Caco-2 (cell line): ENCODE measurements around the gene TMEM236. TPM values are rescaled to one million over a fixed set of nuclear protein-coding genes. Genes with fewer than 3 reads are reported as not detected.

ENCODE experiments used
- BruUV-seq: library from RNA; stranded (reverse); fragments of 400-500 nt; replicated peaks from 2 replicates; lab custom pipeline; 2021; lab: Mats Ljungman, UMichigan
- CTCF ChIA-PET: fragments of 300-600 bp; sonication (Branson Sonifier 250); formaldehyde crosslinking; loops from one replicate; lab custom pipeline; 2022; ENCODE audit warnings: antibody characterized with exemption; lab: Charles Lee
- POLR2A ChIA-PET: fragments of 300-600 bp; sonication (Branson Sonifier 250); formaldehyde crosslinking; loops from one replicate; lab custom pipeline; 2022; ENCODE audit warnings: antibody characterized with exemption; lab: Charles Lee
- DNase-seq, 2 experiments: peaks; one replicate each; pipeline versions ENCODE4 v3.0.0 to v3.0.0-alpha.2; 2020 to 2022
- H3K27me3 ChIP-seq: replicated peaks from 2 replicates; pipeline ENCODE4 v1.6.0; 2011; ENCODE audit warnings: low read length; ENCODE audit not compliant: control insufficient read depth, insufficient read depth
- H3K36me3 ChIP-seq: 2 replicates; pipeline ENCODE4 v1.5.1; 2011; ENCODE audit warnings: low read length; ENCODE audit not compliant: control insufficient read depth, insufficient read depth
- H3K4me1 ChIP-seq: fragments of 250-450 bp; sonication (Bioruptor Pico); 2 replicates; pipeline ENCODE4 v1.5.1; 2020; ENCODE audit warnings: mild to moderate bottlenecking
- H3K4me3 ChIP-seq: 2 replicates; pipeline ENCODE4 v1.5.1; 2011; ENCODE audit warnings: low read depth, mild to moderate bottlenecking, control low read depth, low read length
- H3K9me3 ChIP-seq: fragments of 250-450 bp; sonication (Bioruptor Pico); 2 replicates; pipeline ENCODE4 v1.5.1; 2020; ENCODE audit warnings: mild to moderate bottlenecking, moderate library complexity
- H3K27ac Mint-ChIP-seq: one replicate; pipeline ENCODE4 v1.8.0; 2022; ENCODE audit warnings: mixed read lengths; ENCODE audit not compliant: unreplicated experiment
- H3K27me3 Mint-ChIP-seq: one replicate; pipeline ENCODE4 v1.8.0; 2022; ENCODE audit warnings: mixed read lengths; ENCODE audit not compliant: insufficient read depth, unreplicated experiment
- H3K36me3 Mint-ChIP-seq: one replicate; pipeline ENCODE4 v1.8.0; 2022; ENCODE audit warnings: mild to moderate bottlenecking, mixed read lengths; ENCODE audit not compliant: insufficient read depth, unreplicated experiment
- H3K4me1 Mint-ChIP-seq: one replicate; pipeline ENCODE4 v1.8.0; 2022; ENCODE audit warnings: low read depth, mixed read lengths; ENCODE audit not compliant: unreplicated experiment
- H3K4me3 Mint-ChIP-seq: one replicate; pipeline ENCODE4 v1.8.0; 2022; ENCODE audit warnings: mild to moderate bottlenecking, moderate library complexity, mixed read lengths; ENCODE audit not compliant: unreplicated experiment
- H3K9me3 Mint-ChIP-seq: one replicate; pipeline ENCODE4 v1.8.0; 2022; ENCODE audit warnings: mixed read lengths; ENCODE audit not compliant: unreplicated experiment
- CTCF ChIP-seq, 2 experiments: fragments of 200-600 bp in 1 of 2; IDR thresholded peaks; 1 replicate in 1 of 2; 2 replicates in 1 of 2; pipeline versions ENCODE4 v1.5.1 to v1.8.0; 2011 to 2022; ENCODE audit warnings: antibody characterized with exemption in 1 of 2, control low read depth in 1 of 2, inconsistent platforms in 1 of 2, low read depth in 1 of 2, low read length in 1 of 2, mild to moderate bottlenecking in 1 of 2, moderate library complexity in 1 of 2; ENCODE audit not compliant: insufficient read depth in 1 of 2, severe bottlenecking in 1 of 2, unreplicated experiment in 1 of 2
- intact Hi-C: fragments of 100-400 bp; cut with micrococcal nuclease; formaldehyde crosslinking; loops from one replicate; pipeline ENCODE4 v1.10.0; 2022; ENCODE audit not compliant: unreplicated experiment
- total RNA-seq: library from RNA; stranded (reverse); gene quantifications from 2 replicates; pipeline ENCODE4 v1.2.3, GENCODE V29; 2022

Gene TMEM236
- total RNA-seq, 1 experiment from 2014 or later: 0.64 TPM

GRCh38 chr10:17764142-17764541, 12.1 kb downstream of the TMEM236 start:
- H3K36me3 ChIP-seq: no peaks in the 10 kb centered on the region
- peaks cover 12% of the 10 kb centered on the region for H3K4me1 Mint-ChIP-seq
- no peak overlapping the region for H3K27ac Mint-ChIP-seq
- no peak for TF ChIP-seq CTCF (IDR thresholded peaks at IDR 0.05; ENCODE audit: insufficient read depth in 1 of 2, low read depth in 1 of 2, low read length in 1 of 2, severe bottlenecking in 1 of 2, unreplicated experiment in 1 of 2)
- ChIA-PET POLR2A (no interaction called here), CTCF (no interaction called here)
- no peaks in the 10 kb centered on the region for H3K27me3 Mint-ChIP-seq
- H3K4me3 ChIP-seq: no peak overlapping the region
- no TSS peak for BruUV-seq
- no peaks in the 10 kb centered on the region for H3K27me3 ChIP-seq
- no peaks in the 10 kb centered on the region for H3K36me3 Mint-ChIP-seq
- H3K4me3 Mint-ChIP-seq: no peak overlapping the region
- no peaks in the 10 kb centered on the region for H3K9me3 ChIP-seq
- DNase-seq: no peak
- intact Hi-C loops: no loop called here
- H3K4me1 ChIP-seq: no peaks in the 10 kb centered on the region
- H3K9me3 Mint-ChIP-seq: no peaks in the 10 kb centered on the region

GRCh38 chr10:17765602-17766001, 13.6 kb downstream of the TMEM236 start:
- Histone ChIP-seq H3K27me3 (no peaks in the 10 kb centered on the region), H3K4me3 (no peak overlapping the region), H3K36me3 (no peaks in the 10 kb centered on the region), H3K4me1 (no peaks in the 10 kb centered on the region), H3K9me3 (no peaks in the 10 kb centered on the region)
- no peak overlapping the region for H3K4me3 Mint-ChIP-seq
- intact Hi-C loops: no loop called here
- H3K27me3 Mint-ChIP-seq: no peaks in the 10 kb centered on the region
- H3K27ac Mint-ChIP-seq: no peak overlapping the region
- no peak for DNase-seq
- TF ChIP-seq CTCF (IDR thresholded peaks at IDR 0.05; ENCODE audit: insufficient read depth in 1 of 2, low read depth in 1 of 2, low read length in 1 of 2, severe bottlenecking in 1 of 2, unreplicated experiment in 1 of 2): no peak
- ChIA-PET CTCF (interaction anchor here (0.6 kb wide), 1 partner anchor 30 kb away, joined by 4 read pairs; no protein-coding TSS in a partner anchor), POLR2A (no interaction called here)
- BruUV-seq: no TSS peak
- H3K4me1 Mint-ChIP-seq: peaks cover 14% of the 10 kb centered on the region
- no peaks in the 10 kb centered on the region for H3K36me3 Mint-ChIP-seq
- H3K9me3 Mint-ChIP-seq: no peaks in the 10 kb centered on the region

- no TSS peak for BruUV-seq
- intact Hi-C loops: no loop called here
- Histone ChIP-seq H3K4me3 (no peak overlapping the region), H3K4me1 (no peaks in the 10 kb centered on the region), H3K27me3 (no peaks in the 10 kb centered on the region), H3K36me3 (no peaks in the 10 kb centered on the region), H3K9me3 (no peaks in the 10 kb centered on the region)
- no peak for TF ChIP-seq CTCF (IDR thresholded peaks at IDR 0.05; ENCODE audit: insufficient read depth in 1 of 2, low read depth in 1 of 2, low read length in 1 of 2, severe bottlenecking in 1 of 2, unreplicated experiment in 1 of 2)
- Mint-ChIP-seq H3K27ac (no peak overlapping the region), H3K4me1 (peaks cover 11% of the 10 kb centered on the region), H3K27me3 (no peaks in the 10 kb centered on the region), H3K9me3 (no peaks in the 10 kb centered on the region), H3K4me3 (no peak overlapping the region), H3K36me3 (no peaks in the 10 kb centered on the region)
- ChIA-PET CTCF (no interaction called here), POLR2A (no interaction called here)
- DNase-seq: no peak
Observed at GRCh38 chr10:17766731-17767130, 14.7 kb downstream of the TMEM236 start.
